GM12892 (cell line): ENCODE data around the gene BRD8.

Source experiments
- POLR2A ChIP-seq: IDR thresholded peaks from 2 replicates; pipeline ENCODE4 v1.6.1; 2011; ENCODE audit warnings: low read depth, low read length, control low read depth
- POLR2AphosphoS5 ChIP-seq: IDR thresholded peaks from 2 replicates; pipeline ENCODE4 v1.6.1; 2011; ENCODE audit warnings: low read depth, low read length, control low read depth

DNA sequence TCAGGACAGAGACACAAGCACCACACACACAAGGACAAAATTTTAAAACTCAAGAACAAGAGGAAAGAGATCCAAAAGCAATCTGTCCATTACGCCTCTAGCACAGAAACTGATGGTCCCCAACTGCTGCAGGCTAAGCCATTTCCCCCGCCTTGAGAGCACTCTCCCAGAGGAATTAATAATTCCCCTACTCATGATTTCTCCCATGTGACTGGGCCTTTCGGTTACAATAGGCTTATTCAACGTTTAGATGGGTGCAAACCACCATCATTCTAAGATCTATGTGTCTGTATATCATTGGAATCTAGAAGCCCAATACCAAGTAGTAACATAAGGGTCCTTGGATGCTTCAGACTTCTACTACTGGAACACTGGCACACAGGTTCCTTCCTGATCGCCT, 18.8 kb downstream of the BRD8 start:
- TF ChIP-seq POLR2A = no peak
- TF ChIP-seq POLR2AphosphoS5 = no peak
